OCI-LY1 (cell line): ENCODE data around the gene PSMB10.

ENCODE experiments used
- H2AFZ ChIP-seq: fragments of 200-600 bp; sonication (generic), shearing (Covaris generic); 2 replicates; pipeline ENCODE4 v1.6.0; 2014; ENCODE audit warnings: antibody characterized with exemption, mild to moderate bottlenecking, low read length
- H3F3A ChIP-seq: fragments of 200-600 bp; sonication (generic), shearing (Covaris generic); 2 replicates; pipeline ENCODE4 v1.6.0; 2014; ENCODE audit warnings: mild to moderate bottlenecking, antibody characterized with exemption, low read length, moderate library complexity; ENCODE audit not compliant: insufficient read depth
- H3K27ac ChIP-seq: fragments of 200-600 bp; sonication (generic); 2 replicates; pipeline ENCODE4 v1.5.1; 2014; ENCODE audit warnings: low read length, mixed run types, mild to moderate bottlenecking, low read depth; ENCODE audit not compliant: poor library complexity, severe bottlenecking
- H3K27me3 ChIP-seq: fragments of 200-600 bp; sonication (generic); 2 replicates; pipeline ENCODE4 v1.6.0; 2014; ENCODE audit warnings: antibody characterized with exemption, mild to moderate bottlenecking, low read length, moderate library complexity; ENCODE audit not compliant: insufficient read depth
- H3K36me3 ChIP-seq: fragments of 200-600 bp; sonication (generic); 2 replicates; pipeline ENCODE4 v1.6.1; 2014; ENCODE audit warnings: mild to moderate bottlenecking, antibody characterized with exemption, low read length, moderate library complexity, mixed read lengths; ENCODE audit not compliant: insufficient read depth
- H3K4me1 ChIP-seq: fragments of 200-600 bp; sonication (generic); 2 replicates; pipeline ENCODE4 v1.5.1; 2014; ENCODE audit warnings: mild to moderate bottlenecking, low read length, moderate library complexity; ENCODE audit not compliant: insufficient read depth, severe bottlenecking
- H3K4me2 ChIP-seq: fragments of 200-600 bp; sonication (generic), shearing (Covaris generic); 2 replicates; pipeline ENCODE4 v1.6.1; 2014; ENCODE audit warnings: low read length
- H3K4me3 ChIP-seq: fragments of 200-600 bp; sonication (generic); 2 replicates; pipeline ENCODE4 v1.5.1; 2014; ENCODE audit warnings: low read length, low read depth, mild to moderate bottlenecking, mixed read lengths; ENCODE audit not compliant: poor library complexity, severe bottlenecking
- H3K79me2 ChIP-seq: fragments of 200-600 bp; shearing (Covaris generic); 2 replicates; pipeline ENCODE4 v1.6.1; 2016; ENCODE audit warnings: mixed run types, low read length, mixed read lengths; ENCODE audit not compliant: insufficient read depth
- H3K9ac ChIP-seq: fragments of 200-600 bp; sonication (generic), shearing (Covaris generic); 2 replicates; pipeline ENCODE4 v1.6.1; 2014; ENCODE audit warnings: mild to moderate bottlenecking, low read length, mixed read lengths
- H3K9me2 ChIP-seq: fragments of 200-600 bp; sonication (generic), shearing (Covaris generic); 2 replicates; pipeline ENCODE4 v1.6.1; 2014; ENCODE audit warnings: low read depth, mild to moderate bottlenecking, low read length, mixed read lengths
- H3K9me3 ChIP-seq: fragments of 200-600 bp; shearing (Covaris generic); 2 replicates; pipeline ENCODE4 v1.6.1; 2014; ENCODE audit warnings: low read length, mixed read lengths
- H4K20me1 ChIP-seq: fragments of 200-600 bp; sonication (generic), shearing (Covaris generic); 2 replicates; pipeline ENCODE4 v1.6.0; 2016; ENCODE audit warnings: mild to moderate bottlenecking, low read length; ENCODE audit not compliant: insufficient read depth
- EZH2 ChIP-seq: fragments of 200-600 bp; sonication (generic), shearing (Covaris generic); IDR thresholded peaks from 2 replicates; pipeline ENCODE4 v1.8.0; 2017; ENCODE audit warnings: borderline replicate concordance, mixed run types, mild to moderate bottlenecking, antibody characterized with exemption, low read length, moderate library complexity, mixed read lengths
- TF ChIP-seq, protein P1 (sequence below): fragments of 200-600 bp; sonication (generic), shearing (Covaris generic); IDR thresholded peaks from 2 replicates; pipeline ENCODE4 v1.5.1; 2017; ENCODE audit warnings: mild to moderate bottlenecking, antibody characterized with exemption, low read length, moderate library complexity, mixed read lengths

PSMB10 gene

DNA sequence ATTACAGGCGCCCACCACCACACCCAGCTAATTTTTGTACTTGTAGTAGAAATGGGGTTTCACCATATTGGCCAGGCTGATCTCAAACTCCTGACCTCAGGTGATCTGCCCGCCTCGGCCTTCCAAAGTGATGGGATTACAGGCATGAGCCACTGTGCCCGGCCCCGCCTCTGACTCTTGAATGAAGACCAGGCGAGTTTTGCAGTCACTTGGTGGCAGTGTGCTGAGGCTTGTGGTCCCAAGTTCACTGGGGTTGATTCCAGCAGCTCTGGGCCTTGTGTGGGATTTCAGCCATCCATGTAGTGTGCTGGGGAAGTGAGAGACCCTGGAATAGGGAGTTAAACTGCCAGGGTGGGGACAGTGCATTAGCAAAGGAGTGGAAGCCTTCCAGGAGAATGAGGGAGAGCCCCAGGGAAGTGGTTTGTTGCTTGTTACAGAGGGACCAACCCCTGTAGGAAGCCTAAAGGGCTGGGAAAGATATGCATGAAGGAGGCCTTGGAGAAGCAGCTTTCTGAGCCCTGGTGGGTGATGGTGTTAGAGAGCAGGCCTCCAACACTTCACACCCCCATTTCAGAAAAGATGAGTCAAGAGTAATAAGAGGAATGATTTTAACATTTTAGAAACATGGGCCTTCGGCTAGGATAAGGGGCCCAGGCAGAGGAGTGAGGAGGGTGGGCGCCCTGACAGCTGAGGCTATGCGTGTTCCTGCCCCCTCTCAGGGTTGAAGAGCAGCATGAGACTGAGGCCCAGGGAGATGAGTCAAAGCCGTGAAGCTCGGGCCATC, 29.1 kb downstream of the PSMB10 start:
- no peaks in the 10 kb centered on the region for H3K4me1 ChIP-seq
- H3K36me3 ChIP-seq, result peaks cover 24% of the 10 kb centered on the region
- H3K27ac ChIP-seq, result no peak overlapping the region
- no peak overlapping the region for H3K4me3 ChIP-seq
- no peaks in the 10 kb centered on the region for H4K20me1 ChIP-seq
- H3K79me2 ChIP-seq, result no peaks in the 10 kb centered on the region
- H3K9me2 ChIP-seq, result no peaks in the 10 kb centered on the region
- H3K9me3 ChIP-seq, result no peaks in the 10 kb centered on the region
- no peaks in the 10 kb centered on the region for H3F3A ChIP-seq
- H3K4me2 ChIP-seq, result no peak overlapping the region
- no peak for TF ChIP-seq EZH2
- TF ChIP-seq, protein P1, sequence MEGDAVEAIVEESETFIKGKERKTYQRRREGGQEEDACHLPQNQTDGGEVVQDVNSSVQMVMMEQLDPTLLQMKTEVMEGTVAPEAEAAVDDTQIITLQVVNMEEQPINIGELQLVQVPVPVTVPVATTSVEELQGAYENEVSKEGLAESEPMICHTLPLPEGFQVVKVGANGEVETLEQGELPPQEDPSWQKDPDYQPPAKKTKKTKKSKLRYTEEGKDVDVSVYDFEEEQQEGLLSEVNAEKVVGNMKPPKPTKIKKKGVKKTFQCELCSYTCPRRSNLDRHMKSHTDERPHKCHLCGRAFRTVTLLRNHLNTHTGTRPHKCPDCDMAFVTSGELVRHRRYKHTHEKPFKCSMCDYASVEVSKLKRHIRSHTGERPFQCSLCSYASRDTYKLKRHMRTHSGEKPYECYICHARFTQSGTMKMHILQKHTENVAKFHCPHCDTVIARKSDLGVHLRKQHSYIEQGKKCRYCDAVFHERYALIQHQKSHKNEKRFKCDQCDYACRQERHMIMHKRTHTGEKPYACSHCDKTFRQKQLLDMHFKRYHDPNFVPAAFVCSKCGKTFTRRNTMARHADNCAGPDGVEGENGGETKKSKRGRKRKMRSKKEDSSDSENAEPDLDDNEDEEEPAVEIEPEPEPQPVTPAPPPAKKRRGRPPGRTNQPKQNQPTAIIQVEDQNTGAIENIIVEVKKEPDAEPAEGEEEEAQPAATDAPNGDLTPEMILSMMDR, result no peak
- H2AFZ ChIP-seq, result no peak overlapping the region
- no peak overlapping the region for H3K9ac ChIP-seq
- H3K27me3 ChIP-seq, result no peaks in the 10 kb centered on the region

DNA sequence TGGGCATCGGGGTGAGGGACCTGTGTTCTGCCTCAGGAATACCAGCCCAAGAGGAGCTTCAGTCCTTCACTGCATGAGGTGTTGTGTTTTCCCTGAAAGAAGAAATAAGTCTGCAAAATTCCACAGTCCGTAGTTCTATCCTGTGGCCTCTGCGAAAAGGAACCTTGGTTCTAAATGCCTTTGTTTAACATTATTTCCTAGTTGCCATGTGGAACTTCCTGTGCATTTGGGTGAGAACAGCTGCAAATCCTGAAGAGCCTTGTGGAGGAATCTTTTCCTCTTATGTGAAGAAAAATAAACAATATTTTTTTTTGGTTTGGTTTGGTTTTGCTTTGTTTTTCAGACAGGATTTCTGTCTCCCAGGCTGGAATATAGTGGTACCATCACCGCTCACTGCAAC, 33.8 kb downstream of the PSMB10 start:
- Histone ChIP-seq H3F3A (no peaks in the 10 kb centered on the region), H3K4me1 (no peaks in the 10 kb centered on the region), H3K9me2 (no peaks in the 10 kb centered on the region), H3K4me2 (no peak overlapping the region), H3K36me3 (peaks cover 6% of the 10 kb centered on the region; the same call in 1 of the 2 replicates), H4K20me1 (no peaks in the 10 kb centered on the region), H3K4me3 (no peak overlapping the region), H3K79me2 (no peaks in the 10 kb centered on the region), H3K9ac (no peak overlapping the region), H3K9me3 (no peaks in the 10 kb centered on the region), H3K27ac (no peak overlapping the region), H3K27me3 (no peaks in the 10 kb centered on the region), H2AFZ (no peak overlapping the region)
- TF ChIP-seq EZH2, result no peak
- TF ChIP-seq, protein P1, result no peak

DNA sequence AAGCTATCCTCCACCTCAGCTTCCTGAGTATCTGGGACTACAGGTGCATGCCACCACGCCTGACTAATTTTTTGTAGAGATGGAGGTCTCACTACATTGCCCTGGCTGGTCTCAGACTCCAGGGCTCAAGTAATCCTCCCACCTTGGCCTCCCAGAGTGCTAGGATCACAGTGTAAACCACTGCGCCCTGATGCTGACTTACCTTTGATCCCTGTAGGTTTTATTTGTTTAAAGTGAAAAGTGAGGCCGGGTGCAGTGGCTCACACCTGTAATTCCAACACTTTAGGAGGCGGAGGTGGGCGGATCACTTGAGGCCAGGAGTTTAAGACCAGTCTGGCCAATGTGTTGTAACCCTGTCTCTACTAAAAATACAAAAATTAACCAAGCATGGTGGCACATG, 34.9 kb downstream of the PSMB10 start:
- Histone ChIP-seq H2AFZ (no peak overlapping the region), H3K27ac (no peak overlapping the region), H3K4me2 (no peak overlapping the region), H3K9me3 (no peaks in the 10 kb centered on the region), H3F3A (no peaks in the 10 kb centered on the region), H3K36me3 (peaks cover 6% of the 10 kb centered on the region; the same call in 1 of the 2 replicates), H3K79me2 (peaks cover 7% of the 10 kb centered on the region; the same call in 1 of the 2 replicates), H3K4me1 (no peaks in the 10 kb centered on the region), H3K4me3 (no peak overlapping the region), H3K27me3 (no peaks in the 10 kb centered on the region), H3K9me2 (no peaks in the 10 kb centered on the region), H4K20me1 (no peaks in the 10 kb centered on the region), H3K9ac (no peak overlapping the region)
- no peak for TF ChIP-seq EZH2
- TF ChIP-seq, protein P1, result no peak
